GM18498 (cell line): ENCODE measurements around the gene SLC45A1.
"Not testable (repeated sequence)": the region's sequence is repeated elsewhere in the genome, so short reads cannot be mapped to it uniquely, and the experiment has no call there.

ENCODE experiments used
- ATAC-seq: cut with Tn5 transposase; IDR thresholded peaks from one replicate; pipeline ENCODE4 v1.9.1; 2021; ENCODE audit warnings: mild to moderate bottlenecking, moderate library complexity; ENCODE audit not compliant: unreplicated experiment

Gene SLC45A1

GRCh38 chr1:8317647-8318381, at the start of gene SLC45A1:
SLC45A1 (plus strand) TSS chr1:8318114; CDS start chr1:8324330, 6,216 bp downstream.
- peak; percentile 57 for ATAC-seq

GRCh38 chr1:8273036-8273435, 44.9 kb upstream of the SLC45A1 start:
- no peak for ATAC-seq

- ATAC-seq: no peak
Observed at GRCh38 chr1:8274352-8274751, 43.6 kb upstream of the SLC45A1 start.

GRCh38 chr1:8276173-8276914, 41.6 kb upstream of the SLC45A1 start:
- ATAC-seq: no peak

GRCh38 chr1:8276932-8277331, 41.0 kb upstream of the SLC45A1 start:
- no peak for ATAC-seq

GRCh38 chr1:8278677-8279076, 39.2 kb upstream of the SLC45A1 start:
- ATAC-seq: not testable (repeated sequence)

- no peak for ATAC-seq
Observed at GRCh38 chr1:8281843-8282509, 35.9 kb upstream of the SLC45A1 start.

- peak; percentile 93 for ATAC-seq
Observed at GRCh38 chr1:8283058-8283884, 34.6 kb upstream of the SLC45A1 start.

- ATAC-seq: no peak
Observed at GRCh38 chr1:8284127-8284526, 33.8 kb upstream of the SLC45A1 start.

- no peak for ATAC-seq
Observed at GRCh38 chr1:8285103-8285502, 32.8 kb upstream of the SLC45A1 start.

GRCh38 chr1:8285965-8286364, 31.9 kb upstream of the SLC45A1 start:
- no peak for ATAC-seq

GRCh38 chr1:8293118-8293517, 24.8 kb upstream of the SLC45A1 start:
- ATAC-seq: no peak

- no peak for ATAC-seq
Observed at GRCh38 chr1:8293641-8294169, 24.2 kb upstream of the SLC45A1 start.

- no peak for ATAC-seq
Observed at GRCh38 chr1:8294170-8294697, 23.7 kb upstream of the SLC45A1 start.

GRCh38 chr1:8297245-8297644, 20.7 kb upstream of the SLC45A1 start:
- ATAC-seq: no peak

- no peak for ATAC-seq
Observed at GRCh38 chr1:8299963-8300362, 18.0 kb upstream of the SLC45A1 start.

- ATAC-seq: no peak
Observed at GRCh38 chr1:8302081-8302956, 15.6 kb upstream of the SLC45A1 start.

- no peak for ATAC-seq
Observed at GRCh38 chr1:8303141-8303540, 14.8 kb upstream of the SLC45A1 start.

- no peak for ATAC-seq
Observed at GRCh38 chr1:8303876-8304275, 14.0 kb upstream of the SLC45A1 start.
